GM12891 (cell line): ENCODE data around the gene ANKRD18B.
"Not testable (repeated sequence)": the region's sequence is repeated elsewhere in the genome, so short reads cannot be mapped to it uniquely, and the experiment has no call there.

Experiments used
- DNase-seq: peaks from one replicate; pipeline ENCODE4 v3.0.0; 2011; ENCODE audit warnings: low spot score; ENCODE audit not compliant: insufficient read length
- FAIRE-seq: peaks from 2 replicates; lab custom pipeline; 2011; peaks lifted over from hg19 to GRCh38; lab: Jason Lieb, UNC
- PAX5 ChIP-seq: IDR thresholded peaks from 2 replicates; pipeline ENCODE4 v1.6.1; 2011; ENCODE audit warnings: low read length, moderate library complexity, mild to moderate bottlenecking; ENCODE audit not compliant: insufficient read depth, severe bottlenecking
- POLR2A ChIP-seq: IDR thresholded peaks from 2 replicates; pipeline ENCODE4 v1.6.1; 2011; ENCODE audit warnings: low read depth, low read length, control low read depth
- POLR2AphosphoS5 ChIP-seq: IDR thresholded peaks from 2 replicates; pipeline ENCODE4 v1.6.1; 2011; ENCODE audit warnings: low read depth, low read length, control low read depth
- POU2F2 ChIP-seq: IDR thresholded peaks from 2 replicates; pipeline ENCODE4 v1.6.1; 2011; ENCODE audit warnings: low read depth, mild to moderate bottlenecking, control low read depth, low read length, moderate library complexity
- SPI1 ChIP-seq: IDR thresholded peaks from 2 replicates; pipeline ENCODE4 v1.6.1; 2011; ENCODE audit warnings: low read depth, low read length, control low read depth
- TAF1 ChIP-seq: IDR thresholded peaks from 2 replicates; pipeline ENCODE4 v1.6.1; 2011; ENCODE audit warnings: low read depth, low read length, control low read depth

The ANKRD18B gene

GRCh38 chr9:33600911-33601310 is 76.9 kb downstream of the ANKRD18B start:
- not testable (repeated sequence) for FAIRE-seq, DNase-seq

- FAIRE-seq, DNase-seq: not testable (repeated sequence)
Observed at GRCh38 chr9:33604249-33604648, 80.2 kb downstream of the ANKRD18B start.

GRCh38 chr9:33604936-33605335 is 80.9 kb downstream of the ANKRD18B start:
- not testable (repeated sequence) for FAIRE-seq, DNase-seq

- FAIRE-seq (no peak), DNase-seq (no peak)
- TF ChIP-seq POLR2A (no peak), PAX5 (no peak), TAF1 (no peak)
Observed at GRCh38 chr9:33611358-33611757, 87.3 kb downstream of the ANKRD18B start.

GRCh38 chr9:33612410-33612809 is 88.4 kb downstream of the ANKRD18B start:
- FAIRE-seq, result peak; percentile 66
- DNase-seq, result not testable (repeated sequence)

DNA sequence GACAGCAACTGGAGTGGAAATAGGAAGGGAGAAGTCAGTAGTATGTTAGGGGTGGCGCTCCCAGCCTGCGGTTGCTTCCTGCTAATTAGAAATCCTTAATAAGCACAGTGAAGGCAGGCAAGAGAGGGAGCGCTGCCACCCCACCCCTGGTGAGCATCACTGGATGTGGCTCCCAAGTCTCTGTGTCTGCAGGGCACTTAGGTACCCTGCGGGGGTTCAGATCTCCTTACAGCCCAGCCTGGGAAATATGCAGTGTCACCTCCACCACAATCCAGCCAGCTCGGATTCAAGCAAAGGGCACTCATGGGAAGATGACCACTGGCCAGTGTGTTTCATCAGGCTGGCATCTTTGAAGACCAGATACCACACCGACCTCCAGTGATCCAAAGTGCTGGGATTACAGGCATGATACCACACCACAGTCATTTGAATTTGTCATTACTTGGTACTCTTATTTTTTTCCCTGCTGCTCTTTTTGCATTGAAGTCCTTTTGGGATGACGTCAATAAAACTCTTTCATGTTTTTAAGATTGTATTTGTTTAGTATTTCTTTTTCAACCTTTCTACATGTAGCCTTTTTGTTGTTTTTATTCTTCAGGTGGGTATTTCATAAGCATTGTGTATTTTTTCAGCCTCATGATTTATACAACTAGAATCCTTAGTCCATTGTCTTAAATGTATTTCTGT is 90.1 kb downstream of the ANKRD18B start:
- no peak for DNase-seq
- TF ChIP-seq POLR2A (no peak), POU2F2 (no peak), SPI1 (no peak), TAF1 (no peak), POLR2AphosphoS5 (no peak), PAX5 (no peak)
- FAIRE-seq, result no peak

- not testable (repeated sequence) for FAIRE-seq, DNase-seq
Observed at GRCh38 chr9:33618370-33618769, 94.3 kb downstream of the ANKRD18B start.

GRCh38 chr9:33619666-33620404 is 95.8 kb downstream of the ANKRD18B start:
- FAIRE-seq (no peak), DNase-seq (no peak)

DNA sequence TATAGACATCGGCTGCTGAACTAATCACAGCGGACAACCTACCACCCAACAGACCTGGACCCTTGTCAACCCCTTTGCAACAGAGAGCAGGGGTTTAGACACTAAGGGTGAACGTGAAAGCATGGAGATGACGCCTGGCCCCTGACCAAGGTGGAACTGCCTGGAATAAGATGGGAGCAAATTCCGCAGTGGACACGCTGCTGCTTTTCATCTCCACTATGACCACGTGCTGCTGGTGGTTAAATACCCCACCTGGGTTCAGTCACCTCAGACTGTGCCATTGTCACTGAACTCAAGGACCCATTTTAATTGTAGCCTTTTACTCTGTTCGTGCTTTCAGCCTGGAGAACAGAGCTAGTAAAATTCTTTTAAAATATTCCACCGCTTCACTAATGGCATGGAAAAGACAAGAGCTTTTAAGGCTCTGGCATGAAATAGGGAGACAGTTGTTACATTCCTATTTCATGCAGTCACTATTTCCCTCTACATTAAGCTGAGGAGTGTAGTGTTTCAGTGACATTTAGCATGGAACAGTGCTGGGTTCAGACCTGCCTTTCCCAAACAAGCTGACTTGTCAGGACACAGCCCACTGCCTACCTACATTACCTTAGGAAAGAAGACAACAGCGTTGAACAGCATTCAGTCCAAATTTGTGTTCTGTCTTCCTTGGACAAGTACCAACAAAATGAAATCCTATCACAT is 96.8 kb downstream of the ANKRD18B start:
- no peak for DNase-seq
- no peak for TF ChIP-seq POU2F2
- TF ChIP-seq POLR2AphosphoS5, result no peak
- no peak for TF ChIP-seq POLR2A
- TF ChIP-seq PAX5, result no peak
- no peak for TF ChIP-seq SPI1
- TF ChIP-seq TAF1, result no peak
- no peak for FAIRE-seq

More at GRCh38 chr9:33619666-33620404, 95.8 kb downstream of the ANKRD18B start:
- TF ChIP-seq TAF1 (no peak), PAX5 (no peak), SPI1 (no peak), POU2F2 (no peak), POLR2A (no peak), POLR2AphosphoS5 (no peak)
